Keratinocyte (primary cell): ENCODE results near the gene RBM19. TPM values are rescaled to one million over a fixed set of nuclear protein-coding genes. Genes with fewer than 3 reads are reported as not detected.
A peak's percentile ranks its signal among the peaks of the same experiment; 100 is the strongest.

ENCODE experiments used
- DNase-seq: peaks from one replicate; pipeline ENCODE4 v3.0.0-alpha.2; 2011; ENCODE audit warnings: low read depth, missing footprints, low spot score
- FAIRE-seq: peaks from 2 replicates; lab custom pipeline; 2011; peaks lifted over from hg19 to GRCh38; lab: Jason Lieb, UNC
- H2AFZ ChIP-seq: 2 replicates; pipeline ENCODE4 v1.6.0; 2012; ENCODE audit warnings: low read length, control low read depth, inconsistent platforms; ENCODE audit not compliant: control insufficient read depth
- H3K27ac ChIP-seq: 2 replicates; pipeline ENCODE4 v1.5.1; 2011; ENCODE audit warnings: low read length; ENCODE audit not compliant: control insufficient read depth, insufficient read depth
- H3K27me3 ChIP-seq: 3 replicates; pipeline ENCODE4 v1.6.0; 2011; ENCODE audit warnings: low read length; ENCODE audit not compliant: control insufficient read depth, insufficient read depth; ENCODE audit errors: extremely low read depth
- H3K36me3 ChIP-seq, 2 experiments: 2 replicates in 1 of 2; 3 replicates in 1 of 2; pipeline ENCODE4 v1.5.1; 2011; ENCODE audit warnings: low read length in 2 of 2, mild to moderate bottlenecking in 1 of 2; ENCODE audit not compliant: control insufficient read depth in 2 of 2, insufficient read depth in 2 of 2; ENCODE audit errors: extremely low read depth in 1 of 2
- H3K4me1 ChIP-seq: 3 replicates; pipeline ENCODE4 v1.5.1; 2011; ENCODE audit warnings: low read length; ENCODE audit not compliant: control insufficient read depth, insufficient read depth; ENCODE audit errors: extremely low read depth
- H3K4me2 ChIP-seq: 3 replicates; pipeline ENCODE4 v1.6.0; 2011; ENCODE audit warnings: low read depth, low read length; ENCODE audit not compliant: control insufficient read depth, insufficient read depth; ENCODE audit errors: extremely low read depth
- H3K4me3 ChIP-seq, 3 experiments: fragments of 200-600 bp in 1 of 3; sonication (generic) in 1 of 3; 2 replicates in 2 of 3; 3 replicates in 1 of 3; pipeline ENCODE4 v1.5.1; 2011 to 2016; ENCODE audit warnings: low read length in 3 of 3, mild to moderate bottlenecking in 3 of 3, control low read depth in 2 of 3, inconsistent platforms in 1 of 3, low read depth in 1 of 3, mixed read lengths in 1 of 3, mixed run types in 1 of 3, moderate library complexity in 1 of 3; ENCODE audit not compliant: control insufficient read depth in 2 of 3, insufficient read depth in 2 of 3; ENCODE audit errors: extremely low read depth in 1 of 3
- H3K79me2 ChIP-seq: 2 replicates; pipeline ENCODE4 v1.6.0; 2012; ENCODE audit warnings: low read length; ENCODE audit not compliant: control insufficient read depth, insufficient read depth
- H3K9ac ChIP-seq: 3 replicates; pipeline ENCODE4 v1.6.0; 2011; ENCODE audit warnings: low read length; ENCODE audit not compliant: control insufficient read depth, insufficient read depth; ENCODE audit errors: extremely low read depth
- H3K9me1 ChIP-seq: 3 replicates; pipeline ENCODE4 v1.6.0; 2011; ENCODE audit warnings: low read length; ENCODE audit not compliant: control insufficient read depth, insufficient read depth; ENCODE audit errors: extremely low read depth
- H3K9me3 ChIP-seq: 2 replicates; pipeline ENCODE4 v1.5.1; 2012; ENCODE audit warnings: low read depth, low read length; ENCODE audit not compliant: control insufficient read depth
- H4K20me1 ChIP-seq: 3 replicates; pipeline ENCODE4 v1.6.0; 2011; ENCODE audit warnings: low read length; ENCODE audit not compliant: control insufficient read depth, insufficient read depth; ENCODE audit errors: extremely low read depth
- EZH2 ChIP-seq: IDR thresholded peaks from one replicate; pipeline ENCODE4 v1.6.1; 2012; ENCODE audit warnings: inconsistent platforms, mild to moderate bottlenecking, low read length, moderate library complexity
- dilution Hi-C: fragments of 300-500 bp; cut with MboI; formaldehyde crosslinking; loops from one replicate; pipeline ENCODE4 v1.7.0; 2020; ENCODE audit warnings: low sequenced_read_pairs; ENCODE audit not compliant: extremely low pct_ligation_motif_present
- polyA plus RNA-seq, 5 experiments: library from polyadenylated mRNA; depleted of rRNA in 3 of 5; stranded (reverse) in 3 of 5; stranded (forward) in 1 of 5; unstranded in 1 of 5; fragments of >200 nt; gene quantifications; 1 replicate in 1 of 5; 2 replicates in 3 of 5; 3 replicates in 1 of 5; pipeline versions ENCODE4 v1.2.1 to v1.2.3, GENCODE V29; 2011 to 2012; ENCODE audit warnings: missing spikeins in 2 of 5, low read depth in 1 of 5, low replicate concordance in 1 of 5
- TF ChIP-seq, protein P1 (sequence below), 3 experiments: IDR thresholded peaks in 1 of 3; conservative IDR thresholded peaks in 1 of 3; optimal IDR thresholded peaks in 1 of 3; 2 replicates in 2 of 3; 3 replicates in 1 of 3; pipeline versions ENCODE3 to v1.5.1; 2011; ENCODE audit warnings: low read length in 3 of 3, mild to moderate bottlenecking in 3 of 3, moderate library complexity in 2 of 3, control low read depth in 1 of 3, inconsistent platforms in 1 of 3; ENCODE audit not compliant: insufficient read depth in 2 of 3; ENCODE audit errors: extremely low read depth in 1 of 3

The RBM19 gene
- polyA plus RNA-seq, 1 donor (not counting 4 experiments of a cell fraction or from before 2014, with no cell fraction given): 14.6 TPM

DNA sequence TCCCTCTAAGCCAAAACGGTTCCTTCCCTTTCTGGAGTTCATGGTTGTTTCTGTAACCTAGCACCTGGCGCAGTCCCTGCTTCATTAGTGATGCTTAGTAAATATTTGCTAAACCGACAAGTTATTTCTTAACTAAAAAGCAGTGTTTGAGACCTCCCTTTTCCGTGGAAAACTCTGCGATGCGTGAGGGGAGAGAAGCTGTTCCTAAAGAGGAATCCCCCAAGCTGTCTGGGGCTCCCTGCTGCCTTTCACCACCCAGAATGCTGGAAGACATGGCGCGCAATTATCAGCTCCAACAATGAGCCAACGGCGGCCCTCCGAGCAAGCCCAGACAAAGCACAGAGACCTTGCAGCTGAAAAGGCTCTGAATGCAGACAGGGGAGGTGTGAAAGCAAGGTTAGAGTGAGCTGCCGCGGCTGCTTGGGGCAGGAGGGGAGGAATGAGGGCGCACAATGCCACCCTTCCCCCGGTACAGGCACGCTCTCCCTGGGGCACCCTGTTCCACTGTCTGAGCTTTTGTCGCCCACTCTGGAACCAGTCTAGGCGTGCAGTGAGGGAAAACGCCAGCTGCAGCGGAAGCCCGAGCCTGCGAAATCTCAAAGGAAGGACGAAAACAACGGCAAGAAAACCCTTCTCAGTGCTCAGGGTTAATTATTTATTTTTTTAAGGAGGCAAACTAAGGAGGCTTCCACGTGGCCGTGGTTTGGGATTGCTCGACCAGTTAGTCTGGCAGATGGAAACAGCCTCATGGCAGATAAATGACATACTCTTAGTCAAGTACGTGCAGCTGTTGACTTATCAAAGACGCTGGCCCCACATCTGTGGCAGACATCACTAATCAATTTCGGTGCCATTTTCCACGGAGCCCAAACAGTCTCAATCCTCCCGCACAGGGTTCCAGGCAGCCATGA, 66.3 kb downstream of the RBM19 start:
- no peaks in the 10 kb centered on the region for H3K9me3 ChIP-seq
- no peaks in the 10 kb centered on the region for H3K79me2 ChIP-seq
- DNase-seq (no peak), FAIRE-seq (peak; percentile 80)
- H3K9me1 ChIP-seq: no peaks in the 10 kb centered on the region
- peak overlapping the region; percentile 42 for H3K27ac ChIP-seq
- peak overlapping the region in 2 of 3 experiments; percentile 50 to 56 for H3K4me3 ChIP-seq
- H3K4me1 ChIP-seq: peaks cover 31% of the 10 kb centered on the region
- peak overlapping the region; percentile 85 for H3K4me2 ChIP-seq
- no peaks in the 10 kb centered on the region for H3K27me3 ChIP-seq
- dilution Hi-C loops: no loop called here
- TF ChIP-seq, protein P1, sequence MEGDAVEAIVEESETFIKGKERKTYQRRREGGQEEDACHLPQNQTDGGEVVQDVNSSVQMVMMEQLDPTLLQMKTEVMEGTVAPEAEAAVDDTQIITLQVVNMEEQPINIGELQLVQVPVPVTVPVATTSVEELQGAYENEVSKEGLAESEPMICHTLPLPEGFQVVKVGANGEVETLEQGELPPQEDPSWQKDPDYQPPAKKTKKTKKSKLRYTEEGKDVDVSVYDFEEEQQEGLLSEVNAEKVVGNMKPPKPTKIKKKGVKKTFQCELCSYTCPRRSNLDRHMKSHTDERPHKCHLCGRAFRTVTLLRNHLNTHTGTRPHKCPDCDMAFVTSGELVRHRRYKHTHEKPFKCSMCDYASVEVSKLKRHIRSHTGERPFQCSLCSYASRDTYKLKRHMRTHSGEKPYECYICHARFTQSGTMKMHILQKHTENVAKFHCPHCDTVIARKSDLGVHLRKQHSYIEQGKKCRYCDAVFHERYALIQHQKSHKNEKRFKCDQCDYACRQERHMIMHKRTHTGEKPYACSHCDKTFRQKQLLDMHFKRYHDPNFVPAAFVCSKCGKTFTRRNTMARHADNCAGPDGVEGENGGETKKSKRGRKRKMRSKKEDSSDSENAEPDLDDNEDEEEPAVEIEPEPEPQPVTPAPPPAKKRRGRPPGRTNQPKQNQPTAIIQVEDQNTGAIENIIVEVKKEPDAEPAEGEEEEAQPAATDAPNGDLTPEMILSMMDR (optimal IDR thresholded peaks at IDR 0.05 in 1 of 3, IDR thresholded peaks at IDR 0.05 in 1 of 3, conservative IDR thresholded peaks at IDR 0.05 in 1 of 3; ENCODE audit: extremely low read depth in 1 of 3, insufficient read depth in 2 of 3, low read length in 3 of 3): no peak
- TF ChIP-seq EZH2: no peak
- H3K9ac ChIP-seq: peak overlapping the region; percentile 54
- H4K20me1 ChIP-seq: no peaks in the 10 kb centered on the region
- H2AFZ ChIP-seq: peak overlapping the region; percentile 90
- H3K36me3 ChIP-seq: peaks cover 1 to 4% of the 10 kb centered on the region in 2 experiments

DNA sequence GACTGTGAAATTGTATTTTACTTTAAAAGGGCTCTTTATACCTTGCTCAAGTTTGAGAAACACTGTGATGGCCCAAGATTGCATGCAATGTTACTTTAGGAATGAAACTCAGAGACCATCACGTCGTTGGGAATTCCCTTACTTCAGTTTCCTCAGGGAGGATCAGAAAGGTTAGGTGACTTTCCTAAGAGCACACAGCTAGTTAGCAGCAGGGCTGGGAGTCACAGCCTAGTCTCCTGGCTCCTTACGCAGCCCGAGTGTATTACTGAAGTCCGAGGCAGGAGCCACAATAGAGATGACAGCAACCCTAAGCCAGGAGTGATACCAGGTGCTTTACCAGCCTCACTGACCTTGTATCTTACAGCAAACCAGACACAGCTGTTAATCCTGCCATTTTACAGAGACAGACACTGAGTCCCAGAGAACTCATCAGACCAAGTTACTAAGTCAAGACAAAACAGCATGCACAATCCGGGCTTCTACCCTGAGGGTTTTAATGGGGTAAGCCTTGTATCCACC, 67.0 kb downstream of the RBM19 start:
- TF ChIP-seq EZH2: no peak
- TF ChIP-seq, protein P1 (optimal IDR thresholded peaks at IDR 0.05 in 1 of 3, IDR thresholded peaks at IDR 0.05 in 1 of 3, conservative IDR thresholded peaks at IDR 0.05 in 1 of 3; ENCODE audit: extremely low read depth in 1 of 3, insufficient read depth in 2 of 3, low read length in 3 of 3): no peak
- no peak for FAIRE-seq
- H3K4me3 ChIP-seq: no peak overlapping the region

More for the DNA sequence above, 67.0 kb downstream of the RBM19 start:
- Histone ChIP-seq H3K27me3 (no peaks in the 10 kb centered on the region), H3K36me3 (peaks cover 3 to 4% of the 10 kb centered on the region in 2 experiments), H3K4me2 (peak overlapping the region; percentile 85), H3K9ac (no peak overlapping the region), H3K9me3 (no peaks in the 10 kb centered on the region), H3K9me1 (no peaks in the 10 kb centered on the region), H3K4me1 (peaks cover 31% of the 10 kb centered on the region), H4K20me1 (no peaks in the 10 kb centered on the region), H2AFZ (peak overlapping the region; percentile 90), H3K27ac (peak overlapping the region; percentile 42), H3K79me2 (no peaks in the 10 kb centered on the region)
- DNase-seq: no peak
- dilution Hi-C loops: no loop called here
